ENCODE data around the gene GJB5. TPM values are rescaled to one million over a fixed set of nuclear protein-coding genes. Genes with fewer than 3 reads are reported as not detected.

GJB5 gene
- total RNA-seq, 1 donor from 2014 or later, result not detected

DNA sequence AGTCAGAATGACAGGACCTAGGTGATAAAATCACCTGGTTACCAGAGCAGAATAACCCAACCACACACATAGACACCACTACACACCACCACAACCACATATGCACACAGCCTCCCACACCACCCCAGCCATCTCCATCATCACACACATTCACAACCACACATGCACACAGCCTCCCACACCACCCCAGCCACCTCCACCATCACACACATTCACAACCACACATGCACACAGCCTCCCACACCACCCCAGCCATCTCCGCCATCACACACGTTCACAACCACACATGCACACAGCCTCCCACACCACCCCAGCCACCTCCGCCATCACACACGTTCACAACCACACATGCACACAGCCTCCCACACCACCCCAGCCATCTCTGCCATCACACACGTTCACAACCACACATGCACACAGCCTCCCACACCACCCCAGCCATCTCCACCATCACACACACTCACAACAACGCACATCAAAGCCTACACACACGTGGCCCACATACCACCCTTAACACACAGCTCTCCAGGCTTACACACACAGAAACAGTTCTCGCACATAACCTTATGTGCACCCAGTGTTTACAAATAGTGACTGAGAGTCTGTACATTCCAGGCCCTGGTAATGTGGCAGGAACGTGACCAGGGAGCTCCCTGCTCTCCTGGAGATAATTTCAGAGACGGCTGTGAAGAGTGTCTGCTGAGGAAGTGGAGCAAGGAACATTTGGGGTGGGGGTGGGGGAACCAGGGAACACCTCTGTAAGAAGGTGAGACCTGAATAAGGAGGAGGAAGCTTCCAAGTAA is 22.9 kb downstream of the GJB5 start:
- Histone ChIP-seq H3K36me3 (no peaks in the 10 kb centered on the region), H3K4me1 (peaks cover 5 to 12% of the 10 kb centered on the region in 2 donors), H3K27ac (no peak overlapping the region), H3K9me3 (no peaks in the 10 kb centered on the region), H3K27me3 (peaks cover 6% of the 10 kb centered on the region), H3K4me3 (no peak overlapping the region)
- TF ChIP-seq CTCF (IDR thresholded peaks at IDR 0.05), result no peak
- DNase-seq (ENCODE audit: low spot score in 2 of 2), result no peak
- intact Hi-C loops (cut with DNase I), result no loop called here

DNA sequence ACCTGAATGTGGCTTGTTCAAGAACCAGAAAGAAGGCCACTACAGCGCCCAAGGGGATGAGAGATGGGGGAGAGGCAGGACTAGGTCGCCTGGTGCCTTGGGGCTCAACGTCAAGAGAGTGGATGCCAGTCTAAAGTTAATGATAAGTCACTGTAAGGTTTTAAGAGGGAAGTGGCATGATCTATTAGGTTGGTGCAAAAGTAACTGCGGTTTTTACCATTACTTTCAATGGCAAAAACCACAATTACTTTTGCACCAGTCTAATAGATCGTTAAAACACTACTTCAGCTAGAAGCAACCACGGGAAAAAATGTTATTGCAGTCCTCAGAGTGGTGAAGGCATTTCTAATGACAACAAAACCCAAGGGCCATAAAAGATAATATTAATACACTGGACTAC is 23.5 kb downstream of the GJB5 start:
- H3K36me3 ChIP-seq, result no peaks in the 10 kb centered on the region
- intact Hi-C loops (cut with DNase I), result no loop called here
- DNase-seq (ENCODE audit: low spot score in 2 of 2), result no peak
- no peak overlapping the region for H3K4me3 ChIP-seq
- no peak overlapping the region for H3K27ac ChIP-seq
- H3K27me3 ChIP-seq, result peaks cover 6% of the 10 kb centered on the region
- peaks cover 5 to 12% of the 10 kb centered on the region in 2 donors for H3K4me1 ChIP-seq
- TF ChIP-seq CTCF (IDR thresholded peaks at IDR 0.05), result no peak
- no peaks in the 10 kb centered on the region for H3K9me3 ChIP-seq

DNA sequence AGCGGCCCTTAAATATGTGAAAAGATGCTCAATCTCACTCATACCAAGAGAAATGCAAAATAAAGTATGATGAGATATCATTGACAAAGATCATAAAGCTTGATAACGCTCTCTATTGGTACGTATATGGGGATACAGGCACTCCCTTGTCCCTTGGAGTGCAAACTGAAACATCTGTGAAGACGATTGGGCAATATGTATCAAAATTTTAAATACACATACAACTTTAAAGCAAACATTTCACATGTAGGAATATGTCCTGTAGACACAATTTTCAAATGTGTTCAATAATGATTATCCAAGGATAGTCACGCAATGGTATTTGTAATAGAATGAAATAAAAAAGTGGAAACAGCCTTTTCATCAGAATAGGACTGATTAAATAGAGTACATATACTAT is 24.2 kb downstream of the GJB5 start:
- H3K27ac ChIP-seq, result no peak overlapping the region
- no peaks in the 10 kb centered on the region for H3K36me3 ChIP-seq
- peaks cover 6% of the 10 kb centered on the region for H3K27me3 ChIP-seq
- TF ChIP-seq CTCF (IDR thresholded peaks at IDR 0.05), result no peak
- no peaks in the 10 kb centered on the region for H3K9me3 ChIP-seq
- H3K4me1 ChIP-seq, result peaks cover 5 to 12% of the 10 kb centered on the region in 2 donors
- no peak for DNase-seq (ENCODE audit: low spot score in 2 of 2)
- intact Hi-C loops (cut with DNase I), result no loop called here
- H3K4me3 ChIP-seq, result no peak overlapping the region

DNA sequence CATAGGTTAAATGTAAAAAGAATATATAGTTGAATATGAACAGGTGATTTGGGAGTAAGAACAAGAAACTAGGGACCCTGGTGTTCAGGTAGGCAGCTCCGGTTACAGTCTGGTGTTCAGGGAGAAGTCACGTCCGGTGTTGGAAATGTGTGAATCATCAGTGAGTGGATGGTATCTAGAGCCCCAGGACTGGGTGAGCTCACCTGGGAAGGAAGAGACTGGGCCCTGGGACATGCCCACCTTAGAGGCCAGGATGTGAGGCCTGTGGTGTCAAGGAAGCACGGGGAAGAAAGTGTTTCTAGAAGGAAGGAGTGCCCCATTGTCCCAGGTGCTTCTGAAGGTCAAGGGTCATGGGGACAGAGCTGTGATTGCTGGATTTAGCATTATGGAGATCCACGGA is 24.7 kb downstream of the GJB5 start:
- H3K27ac ChIP-seq, result no peak overlapping the region
- intact Hi-C loops (cut with DNase I), result no loop called here
- peaks cover 5 to 12% of the 10 kb centered on the region in 2 donors for H3K4me1 ChIP-seq
- no peak overlapping the region for H3K4me3 ChIP-seq
- peaks cover 6% of the 10 kb centered on the region for H3K27me3 ChIP-seq
- no peaks in the 10 kb centered on the region for H3K9me3 ChIP-seq
- no peaks in the 10 kb centered on the region for H3K36me3 ChIP-seq
- DNase-seq (ENCODE audit: low spot score in 2 of 2), result peak in 1 of 2 donors; percentile 35
- TF ChIP-seq CTCF (IDR thresholded peaks at IDR 0.05), result no peak

GRCh38 chr1:34779962-34780361 is 25.1 kb downstream of the GJB5 start:
- Histone ChIP-seq H3K27ac (no peak overlapping the region), H3K4me3 (no peak overlapping the region), H3K36me3 (no peaks in the 10 kb centered on the region), H3K27me3 (peaks cover 6% of the 10 kb centered on the region), H3K4me1 (peaks cover 5 to 12% of the 10 kb centered on the region in 2 donors), H3K9me3 (no peaks in the 10 kb centered on the region)
- peak in 1 of 2 donors; percentile 47 for DNase-seq (ENCODE audit: low spot score in 2 of 2)
- no peak for TF ChIP-seq CTCF (IDR thresholded peaks at IDR 0.05)
- intact Hi-C loops (cut with DNase I), result no loop called here
